GOT3 (cell line): ENCODE measurements around the gene GRK5.

Experiments used
- DNase-seq: peaks from one replicate; lab custom pipeline; 2025; ENCODE audit warnings: mixed read lengths; lab: John Stamatoyannopoulos, UW

The GRK5 gene

DNA sequence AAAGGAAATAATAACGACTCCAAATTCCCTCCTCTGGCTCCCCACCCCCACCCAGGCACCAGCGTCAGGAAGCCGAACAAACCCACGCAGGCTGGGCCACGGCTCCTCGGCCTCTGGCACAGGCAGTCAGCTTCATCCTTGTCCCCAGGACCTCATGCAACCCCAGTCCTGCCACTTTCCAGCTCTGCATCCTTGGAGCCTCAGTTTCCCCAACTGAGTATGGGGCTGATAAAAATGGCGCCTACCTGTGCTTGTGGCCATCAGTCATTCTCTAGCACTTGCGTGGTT is 198.1 kb downstream of the GRK5 start:
- no peak for DNase-seq

DNA sequence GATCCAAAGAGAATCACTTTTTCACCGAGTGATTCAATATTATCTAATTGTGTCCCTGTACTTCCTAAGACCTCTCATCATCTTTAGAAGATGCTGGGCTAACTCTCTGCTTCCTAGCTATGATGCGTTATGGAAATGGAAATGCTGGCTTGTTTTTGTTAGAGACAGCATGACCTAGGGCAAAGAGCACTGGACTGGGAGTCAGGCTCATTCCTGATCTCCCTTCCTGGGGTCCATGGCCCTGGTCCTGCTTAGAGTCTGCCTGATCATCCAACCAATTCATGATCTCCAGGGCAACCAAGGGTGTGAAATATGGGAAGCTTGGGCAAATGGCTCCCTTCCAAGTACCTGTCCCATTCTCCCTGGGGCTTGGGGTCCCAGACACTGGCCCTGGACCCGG is 198.8 kb downstream of the GRK5 start:
- no peak for DNase-seq

- DNase-seq = no peak
Observed at GRCh38 chr10:119406601-119407253, 199.4 kb downstream of the GRK5 start.

- DNase-seq = no peak
Observed at GRCh38 chr10:119407254-119407777, 199.9 kb downstream of the GRK5 start.

- no peak for DNase-seq
Observed at GRCh38 chr10:119408072-119408471, 200.7 kb downstream of the GRK5 start.

DNA sequence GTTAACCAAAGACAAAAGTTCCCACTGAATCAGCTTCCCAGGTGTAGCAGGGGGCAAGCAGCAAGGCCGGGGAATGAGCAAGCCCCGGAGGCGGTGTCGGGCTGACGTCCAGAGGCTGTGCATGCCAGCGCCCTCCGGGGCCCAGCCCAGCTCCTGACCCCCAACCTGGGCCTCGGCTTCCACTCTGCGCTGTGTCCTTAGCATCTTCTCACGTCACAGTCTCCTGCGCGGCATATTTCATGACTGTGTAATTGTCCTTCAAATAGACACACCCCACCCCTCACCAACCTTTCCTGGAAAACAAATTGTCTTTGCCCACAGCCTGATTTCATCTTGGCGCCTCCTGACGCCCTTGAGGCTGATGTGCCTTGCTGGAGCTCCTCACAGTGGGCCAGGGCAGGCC is 201.6 kb downstream of the GRK5 start:
- DNase-seq = no peak

GRCh38 chr10:119409385-119409784 is 202.0 kb downstream of the GRK5 start:
- DNase-seq = no peak

DNA sequence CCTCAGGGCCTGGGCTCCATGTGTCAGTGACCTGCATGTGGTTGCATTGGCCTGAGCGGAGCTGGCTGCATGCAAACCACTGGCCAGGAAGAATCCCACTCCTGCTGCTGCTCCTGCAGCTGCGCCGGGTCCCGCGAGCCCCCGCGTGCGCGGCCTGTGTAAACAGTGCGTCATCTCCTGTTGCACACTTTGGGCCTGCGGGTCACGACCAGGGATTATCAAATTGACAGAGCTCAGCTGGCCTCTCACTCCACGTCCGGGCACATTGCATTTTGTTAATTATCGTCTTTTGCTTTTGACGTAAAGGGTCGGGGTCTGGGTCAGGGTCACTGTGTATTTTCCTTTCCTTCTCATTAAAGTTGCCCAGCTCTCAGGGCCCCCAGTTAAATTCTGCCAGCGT is 202.5 kb downstream of the GRK5 start:
- DNase-seq = no peak

DNA sequence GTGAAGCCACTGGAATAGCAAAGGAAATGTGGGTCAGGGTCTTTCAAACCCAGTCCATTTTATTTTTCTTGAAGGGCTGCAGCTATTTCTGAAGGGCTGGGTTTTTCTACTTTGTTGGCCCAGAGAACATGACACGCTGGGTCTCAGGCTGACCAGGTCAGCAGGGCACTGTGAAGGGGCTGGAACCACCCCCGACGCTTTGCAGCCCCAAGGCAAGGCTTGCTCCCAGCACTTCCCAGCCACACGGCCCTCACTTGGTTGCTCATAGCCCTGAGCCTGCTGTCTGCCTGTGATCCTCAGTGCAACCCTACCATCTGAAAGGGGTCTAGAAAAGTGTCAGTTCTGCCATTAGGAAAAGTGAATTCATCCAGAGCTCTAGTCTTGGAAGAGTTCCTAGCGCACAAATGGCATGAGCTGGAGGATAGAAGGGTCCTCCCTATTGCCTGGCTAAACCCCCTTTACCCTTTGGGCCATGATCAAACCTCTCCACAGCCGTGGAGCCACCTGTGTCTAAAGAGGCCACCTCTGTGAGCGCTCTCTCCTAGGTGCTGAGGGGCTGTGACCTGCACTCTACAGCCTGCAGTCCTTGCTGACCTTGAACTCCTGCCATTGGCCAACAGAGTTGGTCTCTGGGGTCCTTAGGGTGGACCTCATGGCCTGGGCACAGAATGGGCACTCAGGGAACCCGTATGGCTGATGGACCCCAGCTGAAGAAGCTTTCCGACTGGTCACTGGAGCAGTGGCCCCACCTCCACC is 203.2 kb downstream of the GRK5 start:
- DNase-seq = no peak

DNA sequence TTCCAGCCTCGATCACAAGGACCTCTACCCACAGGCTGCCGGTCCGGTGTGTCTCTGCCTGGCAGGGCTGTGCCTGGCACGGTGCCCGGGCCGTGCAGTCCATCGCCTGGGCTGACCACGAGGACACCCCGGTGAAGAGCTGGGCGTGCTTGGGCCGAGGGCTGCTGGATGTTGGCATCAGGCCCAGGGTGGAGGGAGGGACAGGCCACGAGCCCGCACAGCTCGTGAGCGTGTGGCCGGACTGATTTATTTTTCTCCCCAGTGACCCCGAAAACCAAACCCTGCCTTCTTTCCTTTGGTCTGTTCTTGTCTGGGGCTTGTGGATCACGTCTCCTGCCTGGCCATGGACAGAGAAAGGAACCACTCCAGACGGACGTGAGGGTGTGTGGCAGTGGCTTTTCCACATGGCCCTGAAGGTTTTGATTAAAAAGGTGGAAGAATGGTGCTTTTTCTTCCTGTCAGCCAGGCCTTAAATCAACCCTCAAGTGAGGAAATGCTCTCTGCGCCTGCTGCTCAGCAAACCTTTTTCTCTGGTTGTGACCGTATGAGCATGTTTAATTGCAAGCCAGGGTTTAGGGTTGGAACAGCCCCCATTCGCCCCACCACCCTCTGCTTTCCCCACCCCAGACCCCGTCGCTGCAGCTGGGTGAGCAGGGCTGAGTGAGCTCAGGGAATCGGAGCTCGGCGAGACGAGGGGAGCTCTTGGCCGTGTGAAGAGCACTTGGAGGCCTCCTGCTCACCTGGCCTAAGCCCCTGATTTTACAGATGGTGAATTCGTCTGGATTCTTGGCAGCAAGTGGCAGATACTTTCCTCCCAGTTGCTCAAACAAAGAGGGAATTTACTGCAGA is 205.1 kb downstream of the GRK5 start:
- DNase-seq = no peak

GRCh38 chr10:119413093-119413453 is 205.7 kb downstream of the GRK5 start:
- DNase-seq = no peak

GRCh38 chr10:119413471-119414080 is 206.2 kb downstream of the GRK5 start:
- DNase-seq = no peak

DNA sequence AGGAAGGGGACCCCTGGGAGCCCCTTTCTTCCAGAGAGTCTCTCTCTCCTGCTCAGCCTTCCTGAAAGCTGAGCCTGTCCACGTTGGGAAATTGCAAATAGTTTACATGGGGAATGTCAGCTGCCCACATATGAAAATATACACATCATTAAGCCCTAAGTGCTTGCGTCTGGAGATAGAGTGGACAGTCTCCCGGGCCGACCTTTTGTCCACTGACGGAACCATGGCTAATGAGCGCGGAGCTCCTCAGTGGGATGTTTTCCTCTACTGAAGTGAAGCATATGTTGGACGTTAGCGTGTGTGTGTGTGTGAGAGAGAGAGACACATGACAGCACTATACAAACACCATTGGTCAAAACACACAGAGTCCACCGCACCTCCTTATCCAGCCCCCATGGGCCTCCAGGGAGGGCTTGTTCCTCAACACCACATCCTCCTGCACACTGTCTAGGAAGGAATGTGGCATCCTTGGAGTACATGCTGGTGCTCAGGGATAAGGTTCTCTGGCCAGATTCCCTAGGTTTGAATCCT is 206.8 kb downstream of the GRK5 start:
- no peak for DNase-seq

DNA sequence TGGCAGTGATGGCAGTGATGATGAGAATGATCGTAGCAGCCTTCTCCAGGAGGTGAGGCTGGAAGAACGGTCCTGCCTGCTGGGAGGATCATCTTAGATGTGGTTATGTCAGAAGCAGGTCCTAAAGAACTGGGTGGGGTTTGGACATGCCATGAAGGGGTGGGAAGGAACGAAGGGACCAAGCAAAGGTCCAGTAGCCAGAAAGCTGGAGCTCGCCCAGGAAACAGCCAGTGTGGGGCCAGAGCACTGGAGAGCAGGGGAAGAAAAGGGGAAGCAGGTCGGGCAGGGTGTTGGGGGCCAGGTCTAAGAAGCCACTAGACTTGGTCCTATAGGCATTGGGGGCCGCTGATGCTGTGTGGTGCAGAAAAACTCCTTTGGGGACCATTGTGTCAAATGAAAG is 207.8 kb downstream of the GRK5 start:
- no peak for DNase-seq

DNA sequence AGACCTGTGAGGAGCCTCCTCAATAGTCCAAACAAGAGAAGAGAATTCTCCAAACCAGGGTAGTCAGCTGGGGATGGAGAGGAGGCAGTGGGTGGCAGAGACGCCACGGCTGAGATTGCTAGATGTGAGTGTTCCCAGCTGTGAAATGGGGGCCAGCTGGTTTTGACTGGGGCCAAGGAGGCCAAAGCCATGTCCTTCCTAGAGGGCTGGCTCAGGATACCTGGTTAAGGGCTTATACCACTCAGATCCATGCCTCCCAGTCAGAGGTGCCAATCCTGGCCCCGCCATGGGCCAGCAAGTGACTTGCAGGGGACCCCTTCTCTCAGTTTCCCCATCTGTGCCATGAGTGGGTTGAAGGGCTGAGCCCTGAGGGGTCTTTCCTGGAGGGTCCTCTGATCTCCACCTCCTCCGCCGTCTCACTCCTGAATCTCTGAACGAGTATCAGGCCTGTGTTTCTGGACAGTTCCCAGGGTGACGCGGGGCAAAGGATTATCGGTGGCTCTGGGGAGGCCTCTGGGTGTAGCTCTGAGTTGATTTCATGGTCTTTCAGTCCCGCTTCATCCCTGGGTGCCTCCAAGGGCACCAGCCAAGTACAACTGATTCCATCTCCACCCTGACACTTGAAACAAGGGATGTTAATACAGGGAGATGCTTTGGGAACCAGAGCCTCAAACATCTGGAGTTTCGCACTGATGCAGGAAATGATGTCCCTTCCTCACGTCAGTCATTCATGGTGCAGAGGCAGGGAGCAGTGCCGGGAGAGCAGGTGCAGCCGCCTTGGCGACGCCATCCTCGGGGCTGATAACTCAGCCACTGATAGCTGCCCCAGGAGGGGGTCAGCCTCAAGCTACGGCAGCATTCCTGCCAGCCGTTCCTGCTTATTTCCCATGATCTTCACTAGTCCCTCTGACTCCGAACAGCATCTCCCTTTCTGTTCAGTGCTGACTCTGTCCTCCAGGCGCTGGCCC is 208.4 kb downstream of the GRK5 start:
- DNase-seq = no peak

- DNase-seq = no peak
Observed at GRCh38 chr10:119416855-119417254, 209.5 kb downstream of the GRK5 start.

- DNase-seq = no peak
Observed at GRCh38 chr10:119417852-119418251, 210.5 kb downstream of the GRK5 start.

DNA sequence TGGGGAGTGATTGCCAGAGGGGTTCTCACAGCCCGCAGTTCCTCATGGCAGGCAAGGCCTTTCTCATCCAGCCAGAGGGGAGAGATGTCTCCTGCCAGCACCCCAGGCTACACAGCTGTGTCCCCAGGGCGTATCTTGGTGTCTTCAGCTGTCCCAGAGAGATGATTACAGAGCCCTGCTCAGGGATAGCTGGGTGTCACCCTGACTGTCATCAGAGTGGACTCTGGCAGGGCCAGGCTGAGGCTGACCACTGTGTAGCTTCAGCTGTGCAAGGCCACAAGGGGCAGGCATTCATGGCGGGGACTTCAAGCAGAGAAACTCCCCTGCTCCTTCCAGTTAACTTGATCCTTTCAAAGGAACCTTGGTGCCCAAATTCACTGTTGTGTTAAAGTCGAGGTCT is 211.0 kb downstream of the GRK5 start:
- no peak for DNase-seq

GRCh38 chr10:119419931-119420330 is 212.6 kb downstream of the GRK5 start:
- DNase-seq = no peak

GRCh38 chr10:119420950-119421875 is 213.8 kb downstream of the GRK5 start:
- no peak for DNase-seq
